HG03108 (cell line): ENCODE results near the gene PPP1R18.
"Not testable (repeated sequence)": the region's sequence is repeated elsewhere in the genome, so short reads cannot be mapped to it uniquely, and the experiment has no call there.

Source experiments
- ATAC-seq: cut with Tn5 transposase; IDR thresholded peaks from one replicate; pipeline ENCODE4 v1.9.1; 2021; ENCODE audit warnings: moderate library complexity; ENCODE audit not compliant: unreplicated experiment

The PPP1R18 gene

DNA sequence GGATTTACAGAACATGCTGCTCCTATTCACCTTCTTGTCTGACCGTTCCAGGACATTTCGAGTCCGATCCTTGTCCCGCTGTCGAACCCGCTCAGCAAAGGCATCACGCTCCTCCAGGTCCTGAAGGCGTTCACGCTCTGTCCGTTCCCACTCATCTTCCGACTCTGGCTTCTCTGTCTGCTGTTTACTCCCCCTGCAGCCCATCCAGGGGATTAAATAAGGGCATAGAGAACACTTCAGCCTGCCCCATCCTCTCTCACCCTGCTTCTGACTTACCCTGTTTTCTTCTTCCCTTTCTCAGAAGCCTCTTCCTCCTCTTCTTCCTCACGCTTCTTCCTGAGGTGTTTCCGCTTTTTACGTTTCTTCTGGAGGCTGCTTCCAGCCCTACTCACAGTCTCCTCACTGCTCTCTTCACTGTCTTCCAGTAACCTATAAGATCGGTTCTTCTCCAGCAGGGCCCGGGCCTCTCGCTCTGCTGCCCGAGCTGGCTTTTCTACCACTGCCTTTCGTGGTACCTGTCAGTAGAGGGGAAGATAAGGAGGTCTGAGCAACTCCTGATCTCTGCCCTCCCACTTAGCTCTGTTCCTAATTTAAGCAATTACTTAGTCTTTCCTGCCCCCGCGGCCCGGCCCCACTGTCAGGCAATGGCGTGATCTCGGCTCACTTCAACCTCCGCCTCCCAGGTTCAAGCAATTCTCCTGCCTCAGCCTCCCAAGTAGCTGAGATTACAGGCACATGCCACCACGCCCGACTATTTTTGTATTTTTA is 15.5 kb downstream of the PPP1R18 start:
- ATAC-seq, result no peak

DNA sequence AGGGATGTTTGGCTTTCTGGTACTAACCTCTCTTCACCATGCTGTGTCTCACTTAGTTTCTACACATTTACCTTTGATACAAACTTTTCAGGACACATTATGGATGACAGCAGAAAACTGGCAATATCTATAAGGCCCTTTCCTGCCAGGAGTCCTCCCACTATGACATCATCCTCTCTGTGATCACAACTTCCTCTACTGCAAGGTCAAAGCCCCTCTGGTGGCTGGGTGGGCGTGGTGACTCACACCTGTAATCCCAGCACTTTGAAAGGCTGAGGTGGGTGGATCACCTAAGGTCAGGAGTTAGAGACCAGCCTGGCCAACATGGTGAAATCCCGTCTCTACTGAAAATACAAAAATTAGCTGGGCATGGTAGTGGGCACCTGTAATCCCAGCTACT is 20.1 kb downstream of the PPP1R18 start:
- not testable (repeated sequence) for ATAC-seq

DNA sequence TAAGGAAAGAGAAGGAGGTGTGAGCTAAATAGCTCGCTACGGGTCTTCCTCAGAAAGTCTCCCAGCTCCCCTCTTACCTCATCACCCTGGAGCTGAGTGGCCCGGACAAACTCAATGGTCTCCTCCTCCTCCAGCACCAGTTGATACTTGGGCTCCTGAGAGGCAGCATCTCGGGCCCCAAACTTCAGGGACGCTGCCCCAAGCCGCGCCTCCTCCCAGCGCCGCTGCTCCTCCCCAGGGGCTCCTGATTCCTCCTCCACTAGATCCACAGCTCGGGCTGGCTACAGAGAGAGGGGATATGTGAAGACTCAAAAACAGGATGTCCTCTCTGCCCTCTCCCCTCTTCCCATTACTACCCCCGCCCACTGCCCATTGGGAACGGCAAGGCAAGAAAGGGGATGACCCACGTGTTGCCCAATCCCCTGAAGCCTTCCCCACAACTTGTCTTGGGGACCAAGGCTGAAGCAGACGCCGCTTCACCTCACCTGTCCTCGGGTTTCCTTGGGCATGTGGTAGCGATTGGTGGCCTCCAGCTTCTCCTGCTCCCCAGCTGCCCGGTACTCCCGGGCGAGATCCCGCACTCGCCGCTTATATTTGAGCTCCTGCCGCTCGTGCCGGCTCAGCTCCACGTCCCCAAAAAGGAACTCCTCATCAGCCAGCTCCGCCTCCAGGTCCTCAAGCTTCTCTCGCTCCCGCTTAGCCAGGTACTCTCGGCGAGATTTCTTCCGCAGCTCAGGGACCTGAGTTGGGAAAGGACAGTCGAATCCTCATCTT is 21.3 kb downstream of the PPP1R18 start:
- ATAC-seq, result no peak

DNA sequence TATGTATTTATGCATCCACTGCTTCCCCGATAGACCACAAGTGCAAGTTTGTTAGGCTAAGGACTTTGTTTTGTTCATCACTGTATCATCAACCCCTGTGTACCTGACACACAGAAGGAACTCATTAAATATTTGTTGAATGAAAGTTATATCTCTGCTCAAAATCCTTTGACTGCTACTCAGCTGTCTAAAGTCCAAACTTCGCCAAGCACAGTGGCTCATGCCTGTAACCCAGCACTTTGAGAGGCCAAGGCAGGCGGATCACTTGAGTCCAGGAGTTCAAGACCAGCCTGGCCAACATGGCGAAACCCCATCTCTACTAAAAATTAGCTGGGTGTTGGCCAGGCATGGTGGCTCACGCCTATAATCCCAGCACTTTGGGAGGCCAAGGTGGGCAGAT is 28.5 kb downstream of the PPP1R18 start:
- ATAC-seq, result not testable (repeated sequence)

DNA sequence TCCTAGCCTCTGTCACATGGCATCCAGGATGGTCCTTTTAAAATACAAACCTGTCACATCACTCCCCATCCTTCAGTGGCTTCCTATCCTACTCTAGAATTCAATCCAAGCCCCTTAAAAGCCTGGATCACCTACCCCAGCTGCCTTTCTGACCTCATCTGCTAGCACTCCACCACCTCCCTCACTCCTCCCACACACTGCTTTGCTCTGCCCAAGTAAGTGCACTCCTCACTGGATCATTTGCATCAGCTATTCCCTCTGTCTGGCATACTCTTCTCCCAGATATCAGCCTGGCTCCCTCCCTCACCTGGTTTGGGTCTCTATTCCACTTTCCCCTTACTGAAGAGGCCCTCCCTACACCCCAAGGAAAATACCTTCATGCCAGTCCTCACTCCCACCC is 29.0 kb downstream of the PPP1R18 start:
- ATAC-seq, result no peak

DNA sequence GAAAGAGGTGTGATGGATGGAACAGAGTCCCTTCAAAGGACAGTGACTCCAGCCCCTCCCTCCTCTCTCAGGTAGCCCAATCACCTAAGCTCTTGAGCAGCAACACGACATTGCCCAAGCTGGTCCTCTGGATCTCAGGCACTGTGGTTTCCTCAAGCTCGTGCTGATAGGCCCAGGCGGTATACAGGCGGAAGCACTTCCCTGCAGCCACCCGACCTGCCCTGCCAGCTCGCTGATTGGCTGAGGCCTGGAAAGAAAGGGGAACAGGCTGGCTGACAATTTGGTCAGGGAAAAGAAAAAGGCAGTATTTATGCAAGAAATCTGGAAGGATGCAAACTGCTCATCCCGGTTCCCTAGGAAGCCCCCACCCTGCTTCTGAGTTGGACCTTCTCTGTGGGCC is 29.9 kb downstream of the PPP1R18 start:
- no peak for ATAC-seq

DNA sequence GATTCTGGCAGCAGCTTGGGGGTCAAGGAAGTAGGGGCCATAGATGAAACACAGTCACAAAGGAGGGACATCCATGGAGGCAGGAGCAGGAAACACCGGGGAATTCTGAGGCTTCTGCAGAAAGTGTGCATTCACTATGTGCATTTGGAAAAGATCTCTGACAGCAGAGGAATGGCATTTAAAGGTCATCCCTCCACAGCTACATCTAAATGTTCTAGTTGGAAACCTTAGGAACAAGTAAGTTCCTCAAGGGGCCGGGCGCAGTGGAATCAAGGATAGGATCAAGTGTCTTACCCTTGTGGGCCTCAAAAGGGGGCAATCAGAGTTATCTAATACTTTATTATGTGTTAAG is 30.7 kb downstream of the PPP1R18 start:
- ATAC-seq, result no peak

DNA sequence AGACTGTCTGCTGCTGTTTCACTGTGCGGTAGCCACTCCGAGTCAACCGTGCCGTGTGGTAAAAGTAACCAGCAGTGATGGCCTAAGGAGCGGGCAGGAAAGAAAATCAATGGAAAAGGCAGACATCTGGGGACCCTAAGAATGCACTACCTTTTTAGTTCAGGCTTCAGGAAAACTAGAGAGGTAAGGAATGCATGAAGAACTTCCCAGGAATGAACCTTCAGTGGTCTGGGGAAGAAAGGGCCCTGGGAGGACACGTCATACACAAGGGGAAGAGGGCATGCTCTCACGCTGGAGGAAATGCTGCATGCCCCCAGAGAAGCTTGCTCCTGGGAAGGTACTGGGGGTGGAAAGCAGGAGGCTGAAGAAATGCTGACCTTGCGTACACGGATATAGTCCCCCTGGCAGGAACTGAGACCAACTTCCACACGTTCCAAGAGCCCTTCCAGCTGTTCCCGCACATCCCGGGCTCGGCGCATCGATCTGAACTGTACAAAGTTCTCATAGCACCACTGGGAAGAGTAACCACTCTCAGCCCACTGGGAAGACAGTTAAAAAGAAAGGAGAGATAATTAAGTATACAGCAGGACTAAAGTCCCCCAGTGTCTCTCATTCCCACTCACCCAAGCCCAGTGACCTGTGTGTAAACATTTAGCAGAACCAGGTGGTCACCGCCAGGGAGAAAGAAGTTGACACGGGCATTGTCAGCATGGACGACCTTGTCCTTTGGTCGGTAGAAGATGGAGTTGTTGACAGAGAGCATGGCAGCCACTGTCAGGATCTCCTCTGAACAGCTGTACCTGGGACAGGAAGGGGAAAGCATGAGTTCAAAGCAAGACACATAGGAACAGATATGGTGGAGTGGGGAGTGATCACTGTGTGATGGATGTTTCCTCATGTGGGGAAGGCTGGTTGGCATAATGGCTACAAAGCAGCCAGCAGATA is 31.4 kb downstream of the PPP1R18 start:
- no peak for ATAC-seq

DNA sequence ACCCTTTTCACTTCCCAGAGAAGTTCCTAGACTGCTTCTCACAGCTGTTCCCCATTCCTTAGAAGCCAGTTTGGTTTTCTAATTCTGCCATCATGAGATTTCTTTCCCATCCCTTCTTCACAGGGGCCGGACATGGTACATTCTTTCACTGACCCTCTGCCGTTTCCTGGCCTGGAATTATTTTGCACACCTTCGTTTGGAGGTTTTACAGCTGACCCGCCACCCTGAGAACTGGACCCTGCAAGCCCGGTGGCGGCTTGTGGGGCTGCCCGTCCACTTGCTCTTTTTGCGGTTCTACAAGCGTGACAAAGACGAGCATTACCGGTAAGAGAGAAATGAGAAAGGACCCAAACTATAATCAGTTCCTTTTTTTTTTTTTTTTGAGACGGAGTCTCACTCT is 35.3 kb downstream of the PPP1R18 start:
- ATAC-seq, result no peak

DNA sequence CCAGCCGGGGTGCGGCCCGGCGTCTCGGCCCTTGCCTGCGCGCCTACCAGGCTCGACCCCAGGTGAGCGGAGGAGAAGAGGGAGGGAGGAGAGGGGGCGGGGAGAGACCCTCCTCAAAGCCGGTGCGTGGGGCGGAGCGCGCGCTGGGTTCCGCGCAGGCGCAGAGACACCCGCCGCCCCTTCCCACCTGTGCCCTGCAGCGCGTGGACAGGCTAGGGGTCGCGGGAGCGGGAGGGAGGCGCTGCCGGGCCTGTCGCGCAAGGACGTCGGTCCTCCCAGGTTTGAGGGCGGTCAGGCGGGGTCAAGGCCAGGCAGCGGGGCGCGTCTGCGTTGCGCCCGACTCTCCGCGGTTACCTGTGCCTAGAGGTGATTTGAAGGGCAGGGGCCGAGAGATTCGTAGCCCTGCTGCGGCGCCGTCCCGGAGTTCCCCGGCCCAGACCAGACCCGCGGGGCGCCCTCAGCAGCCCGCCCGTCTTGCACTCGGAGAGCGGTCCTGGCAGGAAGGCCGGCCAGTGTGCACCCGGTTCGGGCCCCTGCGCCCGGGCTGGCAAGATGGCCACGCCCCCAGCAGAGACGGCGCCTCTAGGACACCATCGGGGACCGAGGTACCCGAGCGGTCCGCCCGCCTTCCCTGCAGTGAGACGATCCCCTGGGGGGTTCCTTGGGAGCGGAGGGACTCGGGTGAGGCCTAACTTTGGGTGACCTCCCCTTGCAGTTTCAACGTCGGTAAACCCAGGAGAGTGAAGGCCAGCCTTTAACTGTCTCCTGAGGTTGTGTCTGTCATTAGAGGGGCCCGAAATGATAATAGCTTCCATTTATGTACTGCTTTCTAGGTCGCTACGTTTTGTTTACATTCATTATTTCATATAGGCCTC is 39.0 kb downstream of the PPP1R18 start:
- peak; percentile 49 for ATAC-seq

DNA sequence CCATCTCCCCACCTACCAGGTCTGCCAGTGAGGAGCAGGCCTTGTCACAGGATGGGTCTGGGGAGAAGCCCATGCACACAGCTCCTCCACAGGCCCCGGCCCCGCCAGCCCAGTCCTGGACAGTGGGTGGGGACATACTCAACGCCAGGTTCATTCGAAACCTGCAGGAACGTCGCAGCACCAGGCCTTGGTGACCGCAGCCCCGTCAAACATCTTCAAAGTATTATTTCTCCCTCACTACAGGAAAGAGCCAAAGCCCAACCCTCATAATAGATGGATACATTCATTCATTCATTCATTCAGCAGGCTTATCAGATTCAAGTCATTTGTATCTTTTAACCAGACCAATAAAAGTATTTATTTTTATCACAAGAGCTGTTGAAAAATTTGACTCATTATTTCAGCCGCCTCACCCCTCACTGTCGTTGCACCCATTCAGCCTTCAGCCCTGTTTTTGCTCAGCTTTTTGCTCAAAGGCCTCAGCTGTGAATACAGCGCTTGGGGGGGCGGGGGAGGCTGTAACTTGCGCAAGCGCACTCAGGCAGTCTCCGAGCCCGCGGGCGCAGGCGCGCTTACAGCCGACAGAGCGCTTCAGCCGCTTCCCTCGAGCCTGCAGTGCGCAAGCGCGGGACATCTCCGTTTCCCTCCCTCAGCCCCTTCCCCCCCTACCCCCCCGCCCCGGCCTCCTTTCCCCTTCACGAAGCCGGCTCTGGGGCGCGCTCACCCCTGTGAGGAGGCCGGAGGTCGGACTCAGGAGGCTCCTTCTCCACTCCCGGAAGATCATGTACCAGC is 39.8 kb downstream of the PPP1R18 start, which contains the start of gene C6orf136:
C6orf136 (plus strand) TSS at position 684 of the 792 bp plus-strand sequence; CDS start at position 783, 99 bp downstream.
- ATAC-seq, result peak; percentile 53

DNA sequence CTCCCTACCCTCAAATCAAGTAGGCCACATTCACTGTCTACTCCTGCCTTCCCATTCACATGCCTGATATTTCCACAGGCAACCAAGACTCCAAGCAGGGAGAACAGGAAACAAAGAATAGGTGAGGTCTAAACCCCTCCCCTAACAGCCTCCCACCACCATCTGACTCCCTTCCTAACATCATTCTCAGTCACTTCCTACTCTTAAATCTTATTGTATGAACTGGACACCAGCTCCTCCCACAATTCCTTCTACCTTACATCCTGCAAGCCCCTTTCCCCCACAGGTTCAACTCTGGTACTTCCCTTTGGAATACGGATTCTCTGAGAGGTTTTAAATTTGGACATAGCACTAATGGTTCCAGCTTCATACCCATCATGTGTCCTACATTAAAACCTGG is 40.5 kb downstream of the PPP1R18 start:
- ATAC-seq, result no peak

DNA sequence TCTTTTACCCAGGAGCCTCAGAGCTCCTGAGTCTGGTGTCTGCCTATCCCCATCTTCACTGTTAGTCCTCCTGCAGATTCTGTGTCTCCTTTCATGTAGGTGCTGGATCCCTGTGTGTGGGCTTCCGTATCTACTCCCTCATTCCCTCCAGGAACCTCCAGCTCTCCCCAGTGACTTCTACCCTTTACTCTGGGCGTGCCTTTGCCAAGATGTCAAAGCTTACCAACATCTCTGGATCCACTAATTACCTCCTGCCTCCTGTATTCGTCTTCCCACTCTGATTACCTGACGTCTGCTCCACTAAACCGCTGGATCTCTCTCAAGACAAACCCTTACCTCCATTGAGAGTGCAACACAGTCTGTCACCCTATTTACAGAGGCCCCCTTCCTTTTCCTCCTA is 41.7 kb downstream of the PPP1R18 start:
- no peak for ATAC-seq

DNA sequence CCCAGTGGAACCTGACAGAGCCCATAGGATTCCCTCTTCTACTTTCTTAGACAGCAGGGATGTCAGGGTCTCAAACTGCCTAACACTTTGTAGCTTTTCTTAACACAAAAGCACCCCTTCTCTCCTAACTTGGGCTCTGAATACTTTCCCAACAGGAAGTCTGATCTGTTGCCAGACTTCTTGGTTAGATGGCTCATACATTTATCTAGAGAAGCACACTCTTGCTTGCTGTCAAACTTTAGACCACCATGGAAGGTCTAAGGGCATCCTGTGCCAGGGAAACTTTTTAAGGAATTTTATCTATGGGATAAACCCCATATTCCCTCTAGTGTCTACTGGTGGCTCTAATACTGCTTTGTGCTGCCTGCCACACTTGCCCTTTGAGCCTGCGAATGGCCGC is 42.8 kb downstream of the PPP1R18 start:
- no peak for ATAC-seq

DNA sequence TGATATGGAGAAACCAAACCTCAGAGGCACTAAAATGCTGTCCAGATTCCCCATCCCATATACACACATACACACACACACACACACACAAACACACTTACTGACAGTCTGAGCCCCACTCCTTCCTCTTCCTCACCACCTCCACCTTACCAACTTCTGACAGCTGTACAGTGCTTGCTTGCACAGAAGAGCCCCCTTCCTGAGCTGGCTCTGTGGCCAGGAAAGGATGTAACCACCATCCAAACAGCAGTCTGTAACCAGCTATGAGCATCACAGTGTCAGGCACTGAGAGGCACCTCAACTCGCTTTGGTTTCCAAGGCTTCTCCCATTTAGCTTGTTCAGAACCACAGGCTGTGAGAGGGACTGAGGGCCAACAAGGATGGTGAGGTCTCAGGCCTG is 45.4 kb downstream of the PPP1R18 start:
- no peak for ATAC-seq

DNA sequence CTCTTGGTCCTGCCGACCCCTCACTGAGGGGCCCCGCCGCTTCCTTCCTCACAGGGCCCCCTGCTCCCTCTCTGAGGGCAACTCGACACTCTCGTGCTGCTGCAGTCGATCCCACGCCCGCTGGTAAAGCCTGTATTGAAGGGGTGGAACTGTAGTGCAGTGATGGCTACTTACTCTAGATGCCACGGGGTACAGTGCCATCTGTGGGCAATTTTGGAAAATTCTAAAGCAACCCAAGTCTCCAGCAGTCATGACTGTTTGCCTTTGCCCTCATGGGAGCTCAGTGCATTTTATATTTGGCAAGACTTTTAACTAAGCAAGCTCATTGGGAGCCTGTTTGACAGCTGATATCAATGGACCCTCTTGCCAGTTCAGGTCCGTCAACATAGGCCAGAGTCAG is 46.0 kb downstream of the PPP1R18 start:
- no peak for ATAC-seq

DNA sequence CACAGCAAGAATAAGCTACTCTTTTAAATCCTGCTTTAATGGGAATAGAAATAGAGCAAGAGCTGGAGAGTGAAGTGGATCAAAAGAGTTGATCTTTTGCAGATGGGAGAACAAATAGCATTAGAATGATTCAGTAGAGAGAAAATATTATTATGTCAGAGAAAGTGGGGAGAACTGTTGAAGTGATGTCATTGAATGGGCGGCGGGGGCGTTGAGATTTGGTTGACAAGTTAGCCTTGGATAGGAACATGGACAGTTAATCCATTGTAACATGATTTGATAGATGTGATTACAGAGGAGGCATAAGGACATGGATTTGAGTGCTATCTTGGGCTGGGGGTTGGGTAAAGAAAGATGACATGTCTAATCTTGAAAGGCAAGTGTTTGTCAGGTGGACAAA is 50.6 kb downstream of the PPP1R18 start:
- no peak for ATAC-seq

DNA sequence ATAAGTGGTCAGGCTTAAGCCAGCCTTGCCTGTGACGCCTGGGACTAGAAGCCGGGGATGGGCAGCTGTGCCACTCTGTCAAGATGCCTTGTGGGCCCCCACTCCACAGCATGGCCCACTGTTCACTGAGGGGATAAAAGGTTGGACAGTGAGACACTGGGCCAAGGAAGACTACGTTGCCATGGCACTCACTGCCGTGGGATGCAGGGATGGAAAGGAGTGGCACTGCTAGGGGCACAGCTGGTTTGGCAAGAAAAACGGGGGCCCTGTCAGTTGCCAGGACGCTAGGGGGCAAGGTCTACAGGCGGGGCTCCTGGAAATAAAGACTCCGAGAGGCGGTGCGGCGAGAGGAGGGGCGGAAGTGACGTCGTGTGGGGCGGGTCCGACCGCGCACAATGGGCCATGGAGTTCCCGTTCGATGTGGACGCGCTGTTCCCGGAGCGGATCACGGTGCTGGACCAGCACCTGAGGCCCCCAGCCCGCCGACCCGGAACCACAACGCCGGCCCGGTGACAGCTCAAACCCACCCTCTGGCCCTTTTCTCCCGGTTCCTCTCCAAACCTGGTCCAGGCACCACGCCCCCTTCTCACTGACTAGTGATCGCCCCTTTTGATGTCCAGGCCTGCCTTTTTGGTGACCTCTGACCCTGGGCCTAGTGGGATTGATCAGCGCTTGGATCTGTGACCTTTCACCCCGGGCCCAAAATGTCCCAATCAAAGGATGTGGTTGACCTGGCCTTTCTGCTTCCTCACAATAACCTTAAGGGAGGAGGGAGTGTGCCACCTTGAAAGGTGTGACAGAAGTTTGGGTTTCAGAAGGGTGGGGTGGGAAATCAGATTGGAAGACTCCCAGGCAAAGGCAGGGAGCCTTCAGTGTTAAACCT is 59.7 kb downstream of the PPP1R18 start, which contains the start of gene ATAT1:
ATAT1 (plus strand) TSS at position 391 of the 883 bp plus-strand sequence.
- ATAC-seq, result peak; percentile 76
